Transverse colon (tissue), 4 donors: Measurements from ENCODE around the gene C1orf115.

Source experiments
- EP300 ChIP-seq: sonication (generic); formaldehyde crosslinking; IDR thresholded peaks from one replicate; pipeline ENCODE4 v1.6.1; 2017; ENCODE audit warnings: antibody characterized with exemption, low read depth
- POLR2AphosphoS5 ChIP-seq, 3 donors: sonication (generic); formaldehyde crosslinking; IDR thresholded peaks; one replicate each; pipeline ENCODE4 v1.6.1; 2016; ENCODE audit warnings: antibody characterized with exemption in 3 of 3
- TF ChIP-seq, protein P1 (sequence below), 5 experiments: fragments of 200-600 bp in 3 of 5; fragments of 450-650 bp in 2 of 5; sonication (generic) in 3 of 5; IDR thresholded peaks; 1 replicate in 2 of 5; 2 replicates in 3 of 5; pipeline ENCODE4 v1.5.1; 2016 to 2017; ENCODE audit warnings: antibody characterized with exemption in 5 of 5, inconsistent platforms in 3 of 5, mild to moderate bottlenecking in 2 of 5, moderate library complexity in 1 of 5

DNA sequence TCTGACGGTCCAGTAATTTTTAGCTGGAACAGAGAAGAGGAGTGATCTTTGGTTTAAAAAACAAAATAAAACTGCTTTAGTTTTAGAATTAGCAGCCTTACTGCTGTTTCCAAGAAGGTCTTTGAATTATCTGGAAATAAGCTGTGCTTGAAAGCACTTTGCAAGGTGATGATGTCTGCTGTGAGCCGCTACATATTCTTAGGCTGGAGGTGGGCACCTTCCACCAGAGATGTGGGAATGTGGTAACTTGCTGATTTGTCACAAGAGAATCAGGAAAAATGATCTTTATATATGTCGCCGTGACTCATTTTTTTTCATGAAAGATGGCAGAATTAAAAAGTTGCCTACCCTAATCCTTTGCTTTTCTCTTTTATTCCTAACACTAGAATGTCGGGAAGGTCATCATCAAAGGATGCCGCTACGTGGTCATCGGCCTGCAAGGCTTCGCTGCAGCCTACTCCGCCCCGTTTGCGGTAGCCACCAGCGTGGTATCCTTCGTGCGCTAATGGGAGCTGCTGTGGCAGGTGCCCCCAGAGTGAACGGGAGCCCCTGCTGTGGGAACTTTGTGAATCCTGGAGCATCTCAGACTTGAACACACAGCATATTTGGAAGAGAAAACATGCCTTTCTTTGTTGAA, 6.2 kb downstream of the C1orf115 start:
- TF ChIP-seq EP300 = no peak
- TF ChIP-seq, protein P1, sequence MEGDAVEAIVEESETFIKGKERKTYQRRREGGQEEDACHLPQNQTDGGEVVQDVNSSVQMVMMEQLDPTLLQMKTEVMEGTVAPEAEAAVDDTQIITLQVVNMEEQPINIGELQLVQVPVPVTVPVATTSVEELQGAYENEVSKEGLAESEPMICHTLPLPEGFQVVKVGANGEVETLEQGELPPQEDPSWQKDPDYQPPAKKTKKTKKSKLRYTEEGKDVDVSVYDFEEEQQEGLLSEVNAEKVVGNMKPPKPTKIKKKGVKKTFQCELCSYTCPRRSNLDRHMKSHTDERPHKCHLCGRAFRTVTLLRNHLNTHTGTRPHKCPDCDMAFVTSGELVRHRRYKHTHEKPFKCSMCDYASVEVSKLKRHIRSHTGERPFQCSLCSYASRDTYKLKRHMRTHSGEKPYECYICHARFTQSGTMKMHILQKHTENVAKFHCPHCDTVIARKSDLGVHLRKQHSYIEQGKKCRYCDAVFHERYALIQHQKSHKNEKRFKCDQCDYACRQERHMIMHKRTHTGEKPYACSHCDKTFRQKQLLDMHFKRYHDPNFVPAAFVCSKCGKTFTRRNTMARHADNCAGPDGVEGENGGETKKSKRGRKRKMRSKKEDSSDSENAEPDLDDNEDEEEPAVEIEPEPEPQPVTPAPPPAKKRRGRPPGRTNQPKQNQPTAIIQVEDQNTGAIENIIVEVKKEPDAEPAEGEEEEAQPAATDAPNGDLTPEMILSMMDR (IDR thresholded peaks at IDR 0.05) = no peak
- TF ChIP-seq POLR2AphosphoS5 (IDR thresholded peaks at IDR 0.05) = no peak
